DMS 273 (cell line): Measurements from ENCODE around the gene RAPGEF4.
"Not testable (repeated sequence)": the region's sequence is repeated elsewhere in the genome, so short reads cannot be mapped to it uniquely, and the experiment has no call there.

ENCODE experiments used
- DNase-seq: peaks from one replicate; lab custom pipeline; 2025; ENCODE audit not compliant: unreplicated experiment; lab: John Stamatoyannopoulos, UW

Gene RAPGEF4

DNA sequence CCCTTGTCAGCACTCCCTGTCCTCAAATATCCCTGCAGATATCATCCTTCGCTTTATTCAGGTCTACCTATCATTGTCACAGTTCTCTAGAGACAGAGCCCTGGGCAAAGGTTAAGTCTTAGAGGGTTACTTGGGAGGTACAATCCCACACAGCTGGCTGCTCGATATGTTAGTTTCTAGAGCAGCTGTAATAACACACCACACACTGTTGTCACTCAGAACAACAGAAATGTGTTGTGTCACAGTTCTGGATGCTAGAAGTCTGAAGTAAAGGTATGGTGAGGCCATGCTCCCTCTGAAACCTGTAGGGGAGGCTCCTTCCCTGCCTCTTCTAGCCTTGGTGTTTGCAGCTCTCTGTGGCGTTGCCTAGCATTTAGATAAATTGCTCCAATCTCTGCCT is 9.9 kb upstream of the RAPGEF4 start:
- DNase-seq: no peak

GRCh38 chr2:172726172-172726735 is 9.4 kb upstream of the RAPGEF4 start:
- no peak for DNase-seq

GRCh38 chr2:172730411-172730810 is 5.2 kb upstream of the RAPGEF4 start:
- DNase-seq: no peak

GRCh38 chr2:172734711-172735581 is 699 bp upstream of the RAPGEF4 start:
- peak; percentile 55 for DNase-seq

DNA sequence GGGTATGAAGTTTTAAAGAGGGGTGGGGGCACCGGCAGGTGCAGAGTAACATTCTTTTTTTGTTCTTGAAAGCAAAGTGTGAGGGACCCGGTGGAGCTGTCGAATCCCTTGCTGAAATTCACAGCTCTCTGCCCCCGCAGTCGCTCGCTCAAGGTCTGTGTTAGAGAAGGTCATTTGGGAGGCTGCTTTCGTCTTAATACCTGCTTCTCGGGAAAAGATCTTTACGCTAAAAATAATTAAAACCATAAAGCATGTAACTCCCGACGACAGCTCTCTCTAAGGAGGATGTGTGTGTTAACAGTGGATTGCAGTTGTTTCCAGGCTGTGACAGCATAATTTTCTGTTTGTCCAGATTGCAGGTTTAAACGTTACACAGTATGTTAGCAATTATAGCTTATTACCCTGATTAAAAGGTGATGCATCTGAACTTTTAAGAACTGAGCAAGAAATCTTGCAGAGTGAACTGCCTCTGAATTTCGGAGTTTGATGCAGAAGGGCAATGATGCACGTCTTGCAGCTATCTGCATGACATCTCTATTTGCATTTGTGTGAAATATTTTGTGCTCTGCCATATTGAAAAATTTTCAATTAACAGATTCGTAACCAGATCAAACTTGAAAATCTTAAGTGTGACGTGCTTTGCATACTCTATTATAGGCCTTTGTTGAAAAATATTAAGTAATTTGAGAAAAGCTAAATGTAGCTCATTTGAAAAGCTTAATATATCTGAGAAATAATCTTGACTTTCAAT is 954 bp downstream of the RAPGEF4 start:
- DNase-seq: peak; percentile 61

DNA sequence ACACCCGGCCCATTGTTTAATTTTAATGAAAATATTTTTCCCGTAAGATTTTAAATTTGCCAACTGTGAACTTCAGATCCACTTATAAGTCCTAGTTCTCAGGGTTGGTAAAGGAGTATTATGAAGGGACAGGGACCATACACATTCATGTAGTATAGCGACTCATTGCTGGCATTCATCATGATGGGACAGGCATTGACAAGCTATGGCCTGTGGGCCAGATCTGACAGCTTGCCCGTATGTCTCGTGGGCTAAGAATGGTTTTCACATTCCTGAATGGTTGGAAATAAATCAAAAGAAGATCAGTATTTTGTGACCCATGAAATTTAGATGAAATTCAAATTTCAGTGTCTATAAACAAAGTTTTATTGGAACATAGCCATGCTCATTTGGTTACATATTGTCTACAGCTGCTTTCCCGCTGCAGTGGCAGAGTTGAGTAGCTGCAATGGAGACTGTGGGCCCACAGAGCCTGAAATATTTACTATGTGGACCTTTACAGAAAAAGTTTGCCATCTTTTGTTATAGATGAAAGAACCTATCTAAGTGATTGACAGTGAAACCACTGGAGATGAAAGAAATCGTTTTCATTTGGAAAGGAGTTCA is 4.1 kb downstream of the RAPGEF4 start:
- no peak for DNase-seq

DNA sequence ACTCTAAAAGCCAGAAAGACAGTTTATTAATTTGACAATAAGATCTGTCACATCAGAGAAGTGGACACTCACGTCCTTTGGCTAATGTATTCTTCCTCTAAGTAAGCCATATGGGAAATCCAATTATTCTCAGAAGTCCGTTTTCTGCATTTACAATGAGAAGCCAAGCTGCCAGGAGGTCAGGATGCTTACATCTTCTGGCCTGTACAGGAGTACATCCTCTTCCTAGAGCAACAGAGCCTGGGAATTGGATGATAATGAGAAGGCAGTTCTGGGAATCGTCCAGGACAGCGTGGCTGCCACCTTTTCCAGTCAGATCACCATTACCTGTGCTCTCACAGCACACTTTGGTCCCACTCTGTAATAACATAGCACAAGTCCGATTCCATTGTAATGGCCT is 5.2 kb downstream of the RAPGEF4 start:
- peak; percentile 14 for DNase-seq

DNA sequence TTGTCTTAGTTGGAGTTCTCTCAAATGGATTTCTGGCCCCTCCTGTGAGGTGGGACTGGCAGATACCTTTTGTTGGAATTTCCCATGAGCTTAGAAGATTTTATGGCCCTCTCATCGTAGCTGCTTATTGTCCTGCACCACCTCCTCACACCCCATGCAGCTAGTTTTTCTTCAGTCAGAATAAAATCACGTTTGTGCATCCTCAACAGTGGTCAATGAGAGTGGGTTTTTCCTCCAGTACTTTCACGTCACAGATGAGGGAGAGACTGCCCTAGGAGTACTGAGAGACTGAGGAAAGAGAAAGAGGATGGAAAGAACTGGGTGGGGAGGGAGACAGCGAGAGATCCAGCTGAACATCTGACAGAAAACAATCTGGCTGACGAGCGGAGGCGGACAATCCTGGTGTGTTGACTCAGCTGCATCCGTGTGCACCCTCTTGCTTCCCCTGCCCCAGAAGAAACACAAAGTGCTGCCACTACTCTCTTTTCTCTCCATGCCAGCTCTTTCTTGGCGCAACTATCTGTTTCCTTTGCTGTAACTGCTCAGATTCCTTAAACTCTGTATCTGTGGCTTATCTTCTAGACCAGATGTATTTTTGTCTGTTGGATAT is 7.4 kb downstream of the RAPGEF4 start:
- no peak for DNase-seq

- DNase-seq: no peak
Measured at GRCh38 chr2:172743898-172744297, 8.3 kb downstream of the RAPGEF4 start.

DNA sequence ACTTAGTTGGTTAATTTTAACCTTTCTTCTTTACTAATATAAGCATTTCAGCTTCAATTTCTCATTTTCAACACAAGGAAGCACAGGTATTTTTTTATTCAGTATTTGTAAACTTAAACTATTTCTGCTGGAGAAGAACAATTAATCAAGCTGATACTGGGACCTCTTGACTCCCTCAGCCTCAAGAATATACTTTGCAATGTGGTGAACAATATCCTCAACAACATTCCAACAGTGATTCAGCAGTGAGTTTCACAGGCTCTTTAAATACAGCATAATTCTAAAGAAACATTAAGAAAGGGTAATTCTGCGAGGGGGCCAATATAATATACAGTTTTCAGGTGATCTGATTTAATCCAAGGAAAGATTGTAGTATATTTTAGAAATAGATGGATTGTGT is 10.0 kb downstream of the RAPGEF4 start:
- DNase-seq: no peak

DNA sequence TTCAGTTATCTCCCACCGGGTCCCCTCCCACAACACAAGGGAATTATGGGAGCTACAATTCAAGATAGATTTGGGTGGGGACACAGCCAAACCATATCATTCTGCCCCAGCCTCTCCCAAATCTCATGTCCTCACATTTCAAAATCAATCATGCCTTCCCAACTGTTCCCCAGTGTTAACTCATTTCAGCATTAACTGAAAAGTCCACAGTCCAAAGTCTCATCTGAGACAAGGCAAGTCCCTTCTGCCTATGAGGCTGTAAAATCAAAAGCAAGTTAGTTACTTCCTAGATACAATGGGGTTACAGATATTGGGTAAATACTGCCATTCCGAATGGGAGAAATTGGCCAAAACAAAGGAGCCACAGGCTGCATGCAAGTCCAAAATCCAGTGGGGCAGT is 12.9 kb downstream of the RAPGEF4 start:
- not testable (repeated sequence) for DNase-seq

DNA sequence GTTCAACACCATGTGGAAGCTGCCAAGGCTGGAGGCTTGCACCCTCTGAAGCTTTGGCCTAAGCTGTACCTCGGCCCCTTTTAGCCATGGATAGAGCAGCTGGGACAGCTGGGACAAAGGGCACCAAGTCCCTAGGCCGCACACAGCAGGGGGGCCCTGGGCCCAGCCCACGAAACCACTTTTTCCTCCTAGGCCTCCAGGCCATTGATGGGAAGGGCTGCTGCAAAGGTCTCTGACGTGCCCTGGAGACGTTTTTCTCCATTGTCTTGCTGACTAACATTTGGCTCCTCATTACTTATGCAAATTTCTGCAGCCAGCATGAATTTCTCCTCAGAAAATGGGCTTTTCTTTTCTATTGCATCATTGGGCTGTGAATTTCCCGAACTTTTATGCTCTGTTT is 13.7 kb downstream of the RAPGEF4 start:
- no peak for DNase-seq

GRCh38 chr2:172751564-172751963 is 15.9 kb downstream of the RAPGEF4 start:
- no peak for DNase-seq

DNA sequence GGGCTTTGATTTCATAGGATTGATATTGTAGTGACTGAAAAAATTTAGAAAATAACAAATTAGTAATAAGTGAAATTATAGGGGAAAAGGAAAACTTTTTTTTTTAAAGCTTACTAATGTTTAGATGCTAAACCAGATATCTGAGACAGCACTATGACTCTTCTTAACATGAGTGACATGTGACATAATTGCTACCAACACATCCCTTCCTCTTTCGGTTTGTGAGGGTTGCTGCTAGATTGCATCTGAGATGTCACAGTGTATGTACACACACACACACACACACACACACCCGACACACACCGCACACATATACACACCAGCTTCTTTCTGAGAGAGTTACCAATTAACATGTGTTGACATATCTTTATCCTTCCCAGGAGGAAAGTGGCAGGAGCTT is 18.0 kb downstream of the RAPGEF4 start:
- no peak for DNase-seq

GRCh38 chr2:172759441-172759840 is 23.8 kb downstream of the RAPGEF4 start:
- no peak for DNase-seq

GRCh38 chr2:172761306-172761705 is 25.7 kb downstream of the RAPGEF4 start:
- no peak for DNase-seq

DNA sequence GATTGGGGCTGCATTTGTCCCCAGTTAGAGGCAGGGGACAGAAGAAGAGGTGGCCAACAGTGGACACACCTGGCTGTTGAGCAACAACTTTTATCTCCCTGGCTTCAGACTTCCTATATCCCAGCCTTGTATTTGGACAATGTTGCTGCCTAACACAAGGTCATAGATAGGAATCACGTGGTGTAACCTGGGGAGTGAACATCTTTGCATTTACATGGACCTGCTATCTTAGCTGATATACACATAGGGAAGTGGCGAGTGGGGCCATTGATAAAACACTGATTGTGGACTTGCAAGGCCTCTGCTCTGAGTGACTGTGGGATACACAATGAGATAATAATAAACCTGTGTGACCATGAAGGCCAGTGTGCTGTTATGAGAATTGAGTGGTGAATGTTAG is 26.9 kb downstream of the RAPGEF4 start:
- DNase-seq: no peak

DNA sequence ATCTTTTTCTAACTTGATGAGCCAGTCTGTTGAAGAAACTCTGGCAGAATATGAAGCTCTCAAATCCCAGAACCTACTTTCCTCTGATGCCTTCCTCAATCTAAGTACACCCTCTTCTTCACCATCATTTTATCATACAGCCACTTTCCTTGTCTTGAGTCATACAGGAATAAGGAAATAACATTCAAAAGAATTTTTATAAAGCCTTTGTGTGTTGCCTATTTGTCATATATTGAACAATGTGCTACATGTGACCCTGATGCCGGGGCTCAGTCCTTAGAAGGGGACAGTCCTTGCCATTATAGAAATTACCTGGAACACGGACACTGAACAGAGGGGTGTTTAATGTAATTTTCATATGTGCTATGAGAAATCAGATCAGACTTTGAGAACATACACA is 27.4 kb downstream of the RAPGEF4 start:
- DNase-seq: no peak

GRCh38 chr2:172765662-172766061 is 30.0 kb downstream of the RAPGEF4 start:
- DNase-seq: no peak

DNA sequence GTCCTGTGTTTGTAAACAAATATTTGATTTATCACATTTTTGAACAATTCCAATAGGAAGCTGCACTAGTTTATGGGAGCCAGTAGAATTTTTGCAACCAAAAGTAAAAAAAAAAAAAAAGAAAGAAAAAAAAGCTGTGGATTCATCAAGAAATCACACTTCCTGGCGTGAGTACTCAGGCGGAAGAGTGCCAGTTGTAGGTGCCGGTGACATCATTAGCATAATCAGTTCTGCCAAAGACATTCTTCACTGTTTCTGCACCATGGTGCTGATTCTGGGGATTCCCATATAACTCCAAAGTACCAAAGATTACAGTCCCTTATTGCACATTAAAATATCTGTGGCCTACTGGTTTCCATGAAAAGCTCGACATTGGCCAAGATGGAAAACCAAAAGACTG is 32.8 kb downstream of the RAPGEF4 start:
- DNase-seq: no peak

GRCh38 chr2:172769879-172770278 is 34.2 kb downstream of the RAPGEF4 start:
- no peak for DNase-seq
